ENCODE results near the gene AUP1.

Gene AUP1

DNA sequence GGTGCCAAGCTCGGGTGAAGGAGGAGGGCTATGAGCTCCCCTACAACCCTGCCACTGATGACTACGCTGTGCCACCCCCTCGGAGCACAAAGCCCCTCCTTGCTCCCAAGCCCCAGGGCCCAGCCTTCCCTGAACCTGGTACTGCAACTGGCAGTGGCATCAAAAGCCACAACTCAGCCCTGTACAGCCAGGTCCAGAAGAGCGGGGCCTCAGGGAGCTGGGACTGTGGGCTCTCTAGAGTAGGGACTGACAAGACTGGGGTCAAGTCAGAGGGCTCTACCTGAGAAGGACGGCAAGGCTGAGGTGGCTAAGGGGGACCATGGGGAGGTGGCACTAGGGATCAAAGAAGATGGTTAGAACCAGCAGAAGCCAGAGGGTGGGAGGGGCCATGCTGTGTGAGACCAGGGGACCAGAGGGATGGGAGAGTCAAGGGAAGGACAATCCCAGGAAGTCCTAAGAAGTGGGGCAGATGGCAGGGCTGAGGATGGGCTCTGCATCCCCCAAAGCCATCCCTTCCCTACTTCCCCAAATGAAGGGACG, 27.4 kb upstream of the AUP1 start:
- no peak for DNase-seq

DNA sequence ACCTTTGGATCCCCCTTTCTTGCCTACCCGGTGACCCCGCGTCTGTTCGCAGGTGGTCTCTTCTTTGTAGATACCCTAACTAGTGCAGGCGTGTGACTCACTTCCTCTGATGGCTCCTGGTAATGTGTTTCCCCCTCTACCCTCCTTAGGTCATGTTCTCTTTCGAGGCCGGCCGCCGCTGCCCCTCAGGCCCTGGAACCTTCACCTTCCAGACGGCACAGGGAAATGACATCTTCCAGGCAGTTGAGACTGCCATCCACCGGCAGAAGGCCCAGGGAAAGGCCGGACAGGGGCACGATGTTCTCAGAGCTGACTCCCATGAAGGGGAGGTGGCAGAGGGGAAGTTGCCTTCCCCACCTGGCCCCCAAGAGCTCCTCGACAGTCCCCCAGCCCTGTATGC, 26.7 kb upstream of the AUP1 start:
- peak; percentile 17 to 25 for DNase-seq

DNA sequence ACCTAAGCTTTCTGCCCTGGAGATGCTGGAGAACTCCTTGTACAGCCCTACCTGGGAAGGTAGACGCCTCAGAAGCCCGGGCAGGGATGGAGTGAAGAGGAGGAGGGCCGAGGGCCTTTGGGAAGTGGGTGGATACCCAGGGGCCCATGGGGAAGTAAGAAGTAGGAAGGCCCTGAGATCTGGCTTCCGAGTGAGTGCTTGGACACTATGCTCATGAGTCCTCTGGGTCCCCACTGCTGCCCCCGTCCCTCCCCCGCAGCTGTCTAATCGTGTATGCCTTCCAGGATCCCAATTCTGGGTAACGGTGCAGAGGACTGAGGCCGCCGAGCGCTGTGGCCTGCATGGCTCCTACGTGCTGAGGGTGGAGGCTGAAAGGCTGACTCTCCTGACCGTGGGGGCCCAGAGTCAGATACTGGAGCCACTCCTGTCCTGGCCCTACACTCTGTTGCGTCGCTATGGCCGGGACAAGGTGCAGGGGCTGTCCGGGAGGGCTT, 26.2 kb upstream of the AUP1 start:
- DNase-seq, result peak; percentile 39 to 54

DNA sequence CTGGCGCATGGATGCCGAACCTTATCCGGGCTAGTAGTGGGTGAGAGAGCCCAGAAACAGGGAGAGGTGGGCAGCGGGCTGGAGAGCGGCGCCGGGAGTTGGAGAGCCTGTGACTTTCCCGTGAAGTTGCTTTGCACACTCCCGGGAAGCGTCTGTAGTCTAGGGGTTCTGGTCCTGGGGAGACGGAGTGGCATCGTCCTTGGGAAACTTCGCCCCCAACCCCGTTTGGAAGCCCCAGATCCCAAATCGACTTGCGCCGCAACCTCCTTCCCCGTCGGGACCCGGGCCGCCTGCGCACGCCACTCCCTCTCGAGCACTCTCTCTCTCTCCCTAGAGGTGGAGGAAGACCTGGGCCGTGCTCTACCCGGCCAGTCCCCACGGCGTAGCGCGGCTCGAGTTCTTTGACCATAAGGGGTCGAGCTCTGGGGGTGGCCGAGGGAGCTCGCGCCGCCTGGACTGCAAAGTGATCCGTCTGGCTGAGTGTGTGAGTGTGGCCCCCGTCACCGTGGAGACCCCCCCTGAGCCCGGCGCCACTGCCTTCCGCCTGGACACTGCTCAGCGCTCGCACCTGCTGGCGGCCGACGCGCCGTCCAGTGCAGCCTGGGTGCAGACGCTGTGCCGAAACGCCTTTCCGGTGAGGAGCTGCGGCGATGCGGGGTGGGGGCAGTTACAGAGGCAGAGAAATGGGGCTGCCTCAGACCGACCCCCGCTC, 25.5 kb upstream of the AUP1 start:
- peak in 1 of 2 experiments; percentile 32 for DNase-seq

DNA sequence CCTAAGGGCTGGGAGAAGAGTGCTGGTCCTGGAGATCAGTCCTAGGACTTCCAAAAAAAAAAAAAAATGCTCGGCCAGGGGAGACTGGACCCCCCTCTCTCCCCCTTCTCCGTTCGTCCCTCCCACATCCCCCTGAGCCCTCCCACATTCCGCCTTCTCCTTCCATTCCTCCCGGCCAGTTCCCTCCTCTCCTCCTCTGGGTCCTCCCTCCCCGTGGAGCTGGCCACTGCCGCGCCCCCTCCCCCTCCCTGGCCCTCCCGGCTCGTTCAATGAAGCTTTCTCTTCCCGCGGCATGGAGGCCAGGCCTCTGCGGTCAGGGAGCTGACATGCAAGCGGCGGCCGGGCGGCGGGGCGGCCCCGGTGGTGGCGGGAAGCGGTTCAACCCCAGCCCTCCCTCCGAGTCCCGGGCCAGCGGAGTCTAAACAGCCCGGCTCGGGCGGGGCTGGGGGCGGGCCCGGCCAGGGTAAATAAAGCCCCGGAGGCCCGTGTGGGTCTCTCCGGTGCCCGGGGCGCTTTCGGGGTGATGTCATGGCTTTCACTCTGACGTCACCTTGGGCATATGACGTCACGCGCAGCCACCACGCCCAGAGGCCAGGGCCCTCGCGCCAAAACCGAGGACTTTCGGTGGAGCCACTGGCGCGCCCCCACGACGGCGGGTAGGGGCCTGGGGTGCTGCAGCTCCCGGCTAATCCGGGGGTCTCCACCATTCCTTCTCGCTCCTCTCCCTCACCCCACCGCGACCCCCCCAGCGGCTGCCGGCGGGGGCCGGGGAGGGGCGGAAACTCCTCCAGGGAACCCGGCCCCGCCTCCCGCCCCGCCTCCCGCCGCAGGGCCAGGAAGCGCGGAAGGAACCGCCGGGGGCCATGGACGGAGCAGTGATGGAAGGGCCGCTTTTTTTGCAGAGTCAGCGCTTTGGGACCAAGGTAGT, 24.6 kb upstream of the AUP1 start, which contains the start of the genes DOK1 and LOXL3:
Gene DOK1 (plus strand): TSS at position 829 of the 928 bp plus-strand sequence. CDS start 35 bp downstream, at position 864.
Gene LOXL3 (minus strand): TSS at position 51 of the 928 bp plus-strand sequence. CDS start 1,308 bp downstream, outside the sequence.
- peak; percentile 62 to 65 for DNase-seq

DNA sequence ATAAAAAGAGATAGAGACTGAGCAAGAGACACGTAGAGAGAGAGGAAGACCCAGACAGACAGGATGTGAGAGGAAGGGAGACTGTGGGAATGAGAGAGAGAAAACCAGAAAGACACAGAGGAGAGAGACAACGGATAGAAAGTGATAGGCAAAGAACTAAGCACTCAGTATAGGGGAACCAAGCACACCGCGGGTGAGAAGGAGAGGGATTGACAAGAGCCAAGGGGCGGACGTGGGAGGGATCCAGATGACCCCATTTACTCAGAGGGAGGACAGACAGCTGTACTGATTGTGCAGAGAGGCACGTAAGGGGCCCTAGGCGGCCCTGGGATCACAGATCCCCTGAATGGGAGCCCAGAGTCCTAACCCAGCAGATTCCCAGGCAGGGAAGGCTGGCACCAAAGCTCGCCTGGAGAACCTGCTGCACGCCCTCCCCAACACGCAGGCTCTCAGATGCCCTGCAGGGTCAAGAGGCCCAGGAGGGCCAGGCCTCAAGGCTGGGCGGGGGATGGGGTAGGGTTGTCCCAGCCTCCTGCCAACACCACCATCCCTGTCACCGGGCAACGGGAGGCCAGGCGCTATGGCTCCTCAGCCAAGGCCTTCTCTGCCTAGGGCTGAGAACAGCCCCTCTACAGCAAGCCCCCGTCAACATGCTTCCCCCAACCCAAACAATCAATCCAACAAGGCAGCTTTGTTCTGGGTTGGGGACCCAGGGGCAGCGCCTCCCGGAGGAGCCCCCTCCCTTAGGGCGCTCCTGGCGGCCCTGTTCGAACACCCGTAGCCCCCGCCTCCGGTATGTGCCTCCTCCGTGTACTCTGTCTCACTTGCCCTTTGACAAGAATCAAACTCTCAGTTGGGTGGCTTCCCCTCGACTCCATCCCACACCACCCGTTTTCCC, 23.7 kb upstream of the AUP1 start:
- peak; percentile 41 to 59 for DNase-seq

DNA sequence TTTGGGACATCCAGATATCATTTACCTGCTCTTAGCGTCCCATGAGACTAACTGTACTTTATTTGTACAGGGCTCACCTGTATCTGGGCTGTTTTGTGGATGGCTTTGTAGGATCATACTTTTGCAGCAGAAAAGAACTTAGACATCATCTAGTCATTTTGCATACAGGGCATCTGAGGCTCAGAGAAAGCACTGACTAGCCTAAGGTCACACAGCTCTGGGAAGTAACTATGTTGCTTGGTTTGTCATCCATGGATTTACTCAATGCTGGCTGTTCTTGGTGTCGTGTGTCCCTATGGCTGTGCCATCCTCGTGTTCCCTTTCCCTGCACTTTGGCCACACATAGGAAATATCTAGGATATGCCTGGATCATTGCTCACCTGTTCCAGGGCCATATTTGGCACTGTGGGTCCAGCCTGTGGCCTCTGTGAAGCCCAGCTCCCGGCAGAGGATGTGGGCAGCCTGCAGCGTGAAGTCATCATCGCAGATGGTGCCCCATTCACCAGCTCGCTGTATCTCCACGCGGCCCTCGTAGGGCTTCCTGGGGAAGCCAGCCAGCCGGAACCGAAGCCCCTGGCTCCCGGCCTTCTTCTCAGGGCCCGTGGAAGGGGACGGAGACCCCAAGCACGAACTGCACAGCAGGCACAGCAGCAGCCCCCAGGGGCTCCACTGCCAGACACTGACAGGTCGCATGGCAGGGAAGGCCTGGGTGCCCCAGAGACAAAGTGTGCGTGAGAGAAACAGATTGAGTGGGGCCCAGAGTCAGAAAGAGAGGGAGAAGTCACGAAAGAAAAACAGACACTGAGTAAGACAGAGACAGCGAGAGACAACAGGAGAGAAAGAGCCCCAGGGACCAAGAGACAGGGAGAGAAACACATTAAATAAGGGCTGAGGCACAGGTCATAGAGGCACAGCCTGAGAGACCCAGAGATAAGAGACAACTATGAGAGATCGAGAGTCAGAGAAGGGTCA, 22.7 kb upstream of the AUP1 start:
- DNase-seq, result no peak

DNA sequence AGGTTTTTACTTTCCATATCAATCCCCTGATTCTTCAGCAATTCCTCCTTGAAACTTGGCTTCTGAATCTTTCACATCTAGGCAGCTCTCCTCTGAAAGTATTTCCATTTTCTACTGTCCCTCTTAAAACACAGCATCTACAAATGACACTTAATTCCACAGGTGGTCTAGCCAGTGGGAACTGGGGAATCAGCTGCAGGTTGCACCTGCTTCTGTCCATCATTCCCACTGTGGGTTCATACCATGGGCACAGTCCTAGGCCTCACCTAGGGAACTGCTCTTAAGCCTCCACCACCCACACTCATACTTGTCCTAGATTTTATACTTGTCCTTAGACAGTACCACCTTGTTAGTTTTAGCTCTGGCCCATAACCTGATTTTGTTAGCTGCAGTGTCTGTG, 22.0 kb upstream of the AUP1 start:
- no peak for DNase-seq

DNA sequence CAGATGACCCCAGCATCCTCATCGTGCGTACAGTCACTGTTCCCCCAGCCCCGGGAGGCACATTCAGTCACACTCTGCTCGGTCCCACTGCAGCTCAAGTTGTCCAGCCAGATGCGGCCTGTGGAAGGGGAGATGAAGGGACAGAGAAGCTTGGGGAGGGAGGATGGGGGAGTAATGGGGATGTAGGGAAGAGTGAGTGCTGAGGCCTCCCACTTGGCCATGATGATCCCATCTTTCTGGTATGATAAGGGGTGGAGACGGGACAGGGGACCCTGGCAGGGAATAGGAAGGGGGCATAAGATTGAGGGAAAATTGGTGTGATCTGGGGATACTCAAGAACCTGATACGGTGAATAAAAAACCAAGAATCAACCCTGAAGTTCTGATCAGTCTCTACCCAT, 20.7 kb upstream of the AUP1 start:
- no peak for DNase-seq

DNA sequence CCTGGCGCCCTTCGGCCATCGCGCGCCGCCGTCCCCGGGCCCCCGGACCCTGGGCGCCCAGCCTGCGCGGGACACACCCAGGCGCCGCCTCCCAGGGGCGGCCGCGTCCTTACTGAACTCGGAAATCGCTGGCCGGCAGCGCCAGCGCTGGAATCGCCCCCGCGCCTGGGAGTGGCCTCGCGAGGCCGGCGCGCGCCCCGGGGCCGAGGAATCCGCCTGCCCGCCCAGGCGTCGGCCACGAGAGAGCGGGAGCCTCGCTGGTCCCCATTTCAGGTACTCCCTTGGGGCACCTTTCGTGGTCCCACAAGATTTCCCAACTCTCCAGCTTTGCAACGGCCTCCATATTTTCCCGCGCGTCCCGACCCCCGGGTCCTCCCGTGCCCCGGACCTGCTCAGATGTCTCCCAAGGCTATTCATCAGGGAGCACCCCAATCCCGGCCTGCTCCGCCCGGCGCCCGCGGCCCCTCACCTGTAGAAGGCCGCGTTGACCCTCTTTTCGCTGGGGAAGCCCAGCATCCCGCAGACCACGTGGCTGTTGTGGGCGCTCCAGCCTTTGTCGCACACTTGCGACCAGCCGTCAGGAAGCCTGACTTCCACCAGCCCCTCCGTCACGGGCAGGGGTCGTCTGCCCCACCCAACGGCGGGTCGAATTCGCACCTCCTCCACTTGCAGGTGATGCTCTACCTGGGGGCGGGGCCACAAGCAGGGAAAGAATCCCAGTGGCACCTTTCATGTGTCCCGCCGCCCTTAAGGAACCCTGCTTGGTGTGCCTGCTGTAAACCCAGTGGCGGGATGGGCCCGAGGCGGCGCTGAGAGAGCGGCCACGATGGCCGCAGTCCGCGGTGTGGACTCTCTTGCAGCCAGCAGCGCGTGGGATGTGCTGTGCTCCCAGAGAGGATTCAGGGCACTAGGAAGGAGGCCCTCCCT, 19.7 kb upstream of the AUP1 start:
- DNase-seq, result no peak

DNA sequence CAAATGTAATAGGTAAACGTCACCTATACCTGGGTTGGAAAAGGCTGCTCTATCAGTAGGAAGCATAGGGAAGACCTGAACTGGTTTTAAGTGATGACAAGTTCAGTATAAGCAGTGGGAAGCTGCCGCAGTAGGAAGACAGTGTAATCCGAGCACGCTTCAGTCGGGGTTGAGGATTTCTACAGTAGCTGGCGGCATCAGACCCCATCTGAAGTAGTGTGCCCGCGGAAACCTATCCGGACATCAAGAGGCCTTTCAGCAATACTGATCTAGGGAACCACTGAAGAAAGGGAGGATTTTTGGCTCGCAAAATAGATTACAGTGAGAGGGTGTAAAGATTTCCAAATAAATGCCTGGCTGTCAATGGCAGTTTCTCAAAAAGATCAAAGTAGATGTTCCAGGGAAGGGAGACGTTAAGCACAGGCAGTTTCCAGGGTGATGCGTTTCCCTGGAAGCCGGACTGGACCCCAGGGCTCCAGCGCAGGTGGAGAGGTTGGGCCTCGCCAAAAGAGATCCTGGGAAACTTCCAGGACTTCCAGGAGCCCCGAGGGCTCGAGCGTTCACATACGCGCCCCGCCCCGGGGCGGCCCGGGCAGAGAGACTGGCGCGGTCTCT, 18.9 kb upstream of the AUP1 start:
- DNase-seq, result no peak

DNA sequence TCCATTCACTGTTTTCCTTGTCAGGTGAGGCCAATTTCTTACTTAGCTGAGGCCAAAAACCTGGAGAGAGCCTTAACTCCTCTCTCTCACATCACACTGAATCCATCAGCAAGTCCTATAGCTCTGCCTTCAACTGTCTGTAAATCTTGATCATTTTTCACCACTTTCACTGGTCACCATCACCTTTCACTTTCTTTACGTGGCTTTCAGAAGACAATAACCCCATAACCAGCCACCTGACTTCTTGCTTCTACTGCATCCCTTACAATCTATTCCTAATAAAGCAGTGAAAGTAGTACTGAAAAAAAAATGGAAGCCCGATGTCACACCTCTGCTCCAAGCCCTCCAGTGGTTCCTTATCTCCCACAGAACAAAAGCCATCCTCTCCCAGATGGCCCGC, 16.5 kb upstream of the AUP1 start:
- DNase-seq, result no peak

DNA sequence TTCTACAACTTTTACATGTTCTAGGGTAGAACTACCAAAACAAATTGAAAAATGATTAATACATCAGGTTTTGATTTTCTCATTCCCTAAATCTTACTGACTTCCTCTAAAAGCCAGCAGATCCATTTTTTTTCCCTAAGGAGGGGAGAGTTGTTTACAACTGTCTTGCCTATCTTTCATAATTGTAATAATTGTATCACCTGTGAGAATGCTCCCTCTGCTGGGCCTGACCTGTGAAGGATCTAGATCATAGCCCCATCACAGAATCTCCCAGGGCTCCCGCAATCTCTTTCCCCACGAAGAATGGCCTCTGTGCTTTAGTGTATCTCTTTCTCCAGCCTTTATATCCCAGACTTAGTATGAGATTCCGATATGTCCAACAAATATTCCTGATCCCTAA, 15.1 kb upstream of the AUP1 start:
- no peak for DNase-seq

DNA sequence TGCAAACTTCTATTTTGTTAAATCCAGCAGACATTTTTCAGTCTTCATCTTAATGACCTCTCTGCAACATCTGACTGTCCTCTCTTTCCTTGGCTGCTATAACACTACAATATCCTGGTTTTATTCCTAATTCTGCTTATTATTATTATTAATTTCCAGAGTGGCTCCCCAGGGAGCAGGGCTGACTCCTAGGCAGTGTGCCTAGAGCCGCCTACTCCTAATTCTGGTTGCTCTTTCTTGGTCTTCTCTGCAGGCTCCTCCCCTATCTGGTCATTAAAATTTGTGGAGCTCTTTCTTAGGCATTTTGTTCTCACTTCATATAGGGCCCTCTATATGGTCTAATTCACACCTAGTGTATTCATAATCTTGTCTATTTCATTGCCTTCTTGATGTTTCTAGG, 13.5 kb upstream of the AUP1 start:
- no peak for DNase-seq

DNA sequence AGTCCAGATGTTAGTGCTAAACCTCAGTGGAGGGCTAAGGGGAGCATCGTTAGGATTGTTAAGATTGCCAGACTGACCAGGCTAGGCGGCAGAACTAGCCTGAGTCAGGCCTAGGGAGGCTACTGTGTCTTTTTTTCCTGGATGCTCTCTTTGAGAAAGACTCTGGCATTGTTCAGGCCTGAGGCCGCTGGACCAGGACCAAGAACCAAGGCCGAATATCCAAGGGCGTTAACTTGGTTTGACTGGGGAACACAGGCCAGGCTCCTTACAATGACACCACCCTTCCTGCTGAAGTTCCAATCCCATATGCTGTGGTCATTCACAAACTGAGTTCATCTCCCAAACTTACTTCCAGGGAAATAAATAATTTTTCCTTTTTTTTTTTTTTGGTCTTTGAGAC, 10.8 kb upstream of the AUP1 start:
- no peak for DNase-seq

DNA sequence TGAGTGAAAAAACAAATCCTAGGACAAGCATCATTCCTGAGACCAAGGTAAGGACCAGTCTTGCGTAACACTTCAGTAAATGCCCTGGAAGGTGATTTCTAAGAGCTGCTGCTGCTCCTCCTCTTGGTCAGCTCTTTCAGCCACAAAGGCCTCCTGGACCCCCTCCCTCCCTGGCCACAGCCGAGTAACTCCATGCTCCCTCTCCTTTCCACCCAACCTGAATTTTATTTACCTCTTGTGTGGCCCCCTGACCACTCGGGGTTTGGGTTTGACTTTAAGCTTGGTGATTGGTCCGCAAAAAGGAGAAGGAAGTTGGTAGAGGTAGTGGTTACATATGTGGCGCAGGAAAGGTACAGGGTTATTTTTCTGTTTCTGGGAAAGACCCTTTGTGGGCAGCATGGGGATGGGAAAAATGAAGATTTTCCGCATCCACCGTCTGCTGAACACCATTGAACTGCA, 9.4 kb upstream of the AUP1 start:
- no peak for DNase-seq

DNA sequence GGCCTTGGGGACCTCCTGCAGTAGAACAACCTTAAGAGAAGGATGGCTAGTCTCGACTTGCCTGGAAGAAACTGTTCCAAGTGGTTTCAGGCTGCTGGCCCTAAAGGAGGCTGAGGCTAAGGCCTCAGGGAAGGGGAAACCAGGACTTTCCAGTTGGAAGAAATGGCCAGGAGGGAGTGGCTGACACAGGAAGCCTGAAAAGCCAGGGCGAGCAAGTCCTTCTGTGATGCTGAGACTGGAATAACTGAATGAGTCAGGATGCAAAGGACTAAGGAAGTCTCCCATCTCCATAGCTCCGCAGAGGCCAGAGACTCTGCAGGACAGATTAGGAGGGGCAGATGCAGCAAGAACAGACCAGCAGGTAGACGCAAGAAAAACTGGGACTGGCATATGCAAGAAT, 7.6 kb upstream of the AUP1 start:
- DNase-seq, result no peak

DNA sequence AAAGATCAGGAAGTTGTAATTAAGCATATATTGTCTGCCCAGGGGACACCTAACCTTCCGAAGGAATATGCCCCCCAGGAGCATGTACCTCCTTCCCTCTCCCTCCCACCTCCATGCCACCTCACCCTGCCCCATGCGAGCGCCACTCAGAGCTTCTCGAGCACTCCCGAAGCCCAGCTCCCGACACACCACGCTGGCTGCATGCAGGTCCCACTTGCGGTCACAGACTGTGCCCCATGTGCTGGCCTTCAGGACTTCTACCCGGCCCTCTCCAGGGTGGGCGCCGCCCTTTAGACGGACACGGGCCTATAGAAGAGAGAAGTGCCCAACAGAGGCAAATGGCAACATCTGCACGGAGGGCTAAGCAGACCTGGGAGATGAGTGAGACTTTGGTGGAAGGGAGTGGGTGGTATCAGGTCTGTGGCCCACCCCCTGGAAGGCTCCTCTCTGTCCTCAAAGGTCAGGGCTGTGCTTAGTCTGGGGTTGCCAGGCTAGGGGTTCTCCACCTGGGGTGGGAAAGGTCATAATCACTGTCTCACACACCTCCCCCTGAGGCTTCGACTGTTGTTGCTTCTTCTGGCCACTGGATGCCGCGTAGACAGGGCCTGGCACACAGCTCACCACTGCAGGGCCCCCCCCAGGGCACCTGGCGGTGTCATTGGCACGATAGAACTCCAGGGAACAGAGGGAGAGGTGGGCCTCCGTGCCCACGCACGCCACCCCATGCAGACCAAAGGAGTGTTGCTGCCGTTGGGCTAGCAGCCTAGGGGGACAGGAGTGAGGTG, 6.9 kb upstream of the AUP1 start:
- no peak for DNase-seq
